Spleen (tissue), 11 donors: ENCODE data around the gene RAPH1. TPM values are rescaled to one million over a fixed set of nuclear protein-coding genes. Genes with fewer than 3 reads are reported as not detected.

Experiments
- DNase-seq: peaks from one replicate; pipeline ENCODE4 v3.0.0-alpha.2; 2020
- H3K27ac ChIP-seq, 8 donors: fragments of 200-600 bp; sonication (generic) in 7 of 8; 1 replicate in 4 of 8; 2 replicates in 4 of 8; pipeline versions ENCODE4 v1.5.0 to v1.8.0; 2016 to 2021; ENCODE audit warnings: inconsistent platforms in 4 of 8, mild to moderate bottlenecking in 4 of 8, moderate library complexity in 1 of 8
- H3K27me3 ChIP-seq, 7 donors: fragments of 200-600 bp; sonication (generic) in 6 of 7; replicated peaks in 1 of 7; 1 replicate in 4 of 7; 2 replicates in 3 of 7; pipeline versions ENCODE4 v1.5.0 to v1.8.0; 2016 to 2021; ENCODE audit warnings: inconsistent platforms in 3 of 7, mild to moderate bottlenecking in 1 of 7
- H3K36me3 ChIP-seq, 6 donors: fragments of 200-600 bp; sonication (generic) in 5 of 6; 1 replicate in 4 of 6; 2 replicates in 2 of 6; pipeline versions ENCODE4 v1.5.0 to v1.8.0; 2016 to 2021; ENCODE audit warnings: inconsistent platforms in 2 of 6
- H3K4me1 ChIP-seq, 6 donors: fragments of 200-600 bp; sonication (generic) in 5 of 6; 1 replicate in 3 of 6; 2 replicates in 3 of 6; pipeline versions ENCODE4 v1.5.0 to v1.8.0; 2016 to 2021; ENCODE audit warnings: inconsistent platforms in 3 of 6
- H3K4me3 ChIP-seq, 8 donors: fragments of 200-600 bp; sonication (generic) in 7 of 8; 1 replicate in 4 of 8; 2 replicates in 4 of 8; pipeline versions ENCODE4 v1.5.0 to v1.8.0; 2016 to 2021; ENCODE audit warnings: inconsistent platforms in 4 of 8, mild to moderate bottlenecking in 4 of 8, moderate library complexity in 2 of 8
- H3K9me3 ChIP-seq, 8 donors: fragments of 200-600 bp; sonication (generic) in 7 of 8; 1 replicate in 4 of 8; 2 replicates in 4 of 8; pipeline versions ENCODE4 v1.5.0 to v1.8.0; 2016 to 2021; ENCODE audit warnings: inconsistent platforms in 4 of 8
- CTCF ChIP-seq, 11 experiments: fragments of 200-600 bp in 7 of 11; fragments of 450-650 bp in 4 of 11; sonication (generic) in 4 of 11; IDR thresholded peaks in 8 of 11; conservative IDR thresholded peaks in 3 of 11; 1 replicate in 7 of 11; 2 replicates in 4 of 11; pipeline versions ENCODE4 v1.4.0 to v1.8.0; 2016 to 2021; ENCODE audit warnings: antibody characterized with exemption in 11 of 11, inconsistent platforms in 4 of 11, mild to moderate bottlenecking in 1 of 11
- POLR2A ChIP-seq, 3 donors: fragments of 450-650 bp; IDR thresholded peaks; one replicate each; pipeline ENCODE4 v1.5.1; 2017; ENCODE audit warnings: antibody characterized with exemption in 3 of 3, mild to moderate bottlenecking in 1 of 3
- POLR2AphosphoS5 ChIP-seq, 3 donors: sonication (generic); formaldehyde crosslinking; IDR thresholded peaks; one replicate each; pipeline ENCODE4 v1.5.1; 2017; ENCODE audit warnings: antibody characterized with exemption in 3 of 3
- WGBS, 5 donors: extraction: QIAGEN DNeasy Blood & Tissue Kit in 3 of 5; methylation state at CpG; one replicate each; pipeline versions ENCODE4 v1.1.5 to v1.1.7; 2013 to 2018; 5-methylcytosine and 5-hydroxymethylcytosine counted together
- intact Hi-C: fragments of 100-400 bp; cut with DNase I; formaldehyde crosslinking; loops from one replicate; pipeline ENCODE4 v1.15.0; 2023; ENCODE audit warnings: low total_unique reads
- polyA plus RNA-seq, 3 donors: library from polyadenylated mRNA; stranded (reverse); fragments of 200-250 nt; gene quantifications; one replicate each; pipeline ENCODE4 v1.2.1, GENCODE V29; 2013
- total RNA-seq, 7 donors: library from RNA; depleted of rRNA in 3 of 7; stranded (reverse); fragments of >200 nt in 3 of 7; fragmentation: NEBNext Ultra II Directional in 4 of 7; extraction: Animal tissue kit (Norgen Biotek cat#: 25700) in 4 of 7; gene quantifications; one replicate each; pipeline versions ENCODE4 v1.1.0 to v1.2.1, GENCODE V29; 2016 to 2021
- donor health status: healthy with polysubstance abuse.
- donor health status: DM: no; HTN: no; CAD: no; lungs with moderate emphysema.
- donor health status: DM: no; HTN: no; CAD: no.
- donor health status: Bipolar disorder and iron deficiency.
- donor health status: healthy.
- donor health status: DM: no; HTN: no; CAD: no.
- donor health status: DM: yes; HTN: yes; CAD: no.

RAPH1 gene
- total and polyA plus RNA-seq, 10 donors = 2.6 to 138 (median 70.9) TPM

DNA sequence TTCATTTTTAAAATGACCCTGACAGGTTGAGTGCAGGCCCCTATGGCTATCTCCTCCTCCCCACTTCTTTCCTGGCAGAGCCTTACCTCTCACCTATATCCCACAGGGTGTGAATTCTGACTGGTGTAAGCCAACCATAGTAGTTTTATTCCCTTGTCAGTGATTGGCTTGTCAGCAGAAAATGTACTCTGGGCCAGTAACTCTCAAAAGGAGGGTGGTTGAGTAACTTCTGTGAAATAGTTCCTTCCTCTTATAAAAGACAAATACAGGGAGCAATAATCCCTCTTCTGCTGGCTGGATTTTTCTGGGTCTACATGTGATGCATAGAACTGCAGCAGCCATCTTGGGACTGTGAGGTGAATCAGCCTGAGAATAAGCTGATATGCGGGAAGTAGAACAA lies 83.4 kb downstream of the RAPH1 start:
- no peak for TF ChIP-seq CTCF (IDR thresholded peaks at IDR 0.05 in 8 of 11, conservative IDR thresholded peaks at IDR 0.05 in 3 of 11)
- no peak for TF ChIP-seq POLR2AphosphoS5 (IDR thresholded peaks at IDR 0.05)
- TF ChIP-seq POLR2A (IDR thresholded peaks at IDR 0.05) = no peak
- Histone ChIP-seq H3K9me3 (no peaks in the 10 kb centered on the region), H3K27me3 (no peaks in the 10 kb centered on the region), H3K36me3 (peaks cover 0 to 67% (median 2%) of the 10 kb centered on the region in 6 donors), H3K4me1 (peaks cover 0 to 21% (median 8%) of the 10 kb centered on the region in 6 donors), H3K27ac (peak overlapping the region in 1 of 8 donors; percentile 11), H3K4me3 (no peak overlapping the region)
- intact Hi-C loops = loop anchor here (10.0 kb wide), 2 partner anchors 227 to 877 kb away; no protein-coding TSS in a partner anchor
- whole genome bisulfite sequencing, 5 donors = 94 to 100% (median 100%) methylated on average over 1 of the region's 1 CpG
- DNase-seq = no peak

DNA sequence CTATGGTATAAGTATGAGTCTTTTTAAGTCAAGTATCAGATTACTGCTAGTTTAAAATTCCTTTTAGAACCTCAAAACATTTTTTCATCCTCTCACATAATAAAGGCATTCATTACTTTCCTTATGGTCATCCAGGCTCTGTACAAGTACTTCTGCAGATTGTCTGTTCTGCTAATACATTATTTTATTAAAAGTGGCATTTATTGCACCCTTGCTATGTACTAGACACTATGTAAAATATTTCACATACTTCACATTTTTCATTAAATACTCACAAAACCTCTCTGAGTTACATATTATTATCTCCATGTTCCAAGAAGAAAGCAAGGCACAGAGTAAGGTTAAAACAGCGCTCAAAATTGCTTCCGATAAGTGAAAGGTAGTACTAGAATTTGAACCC lies 84.1 kb downstream of the RAPH1 start:
- intact Hi-C loops = loop anchor here (10.0 kb wide), 2 partner anchors 226 to 876 kb away; no protein-coding TSS in a partner anchor
- DNase-seq = no peak

DNA sequence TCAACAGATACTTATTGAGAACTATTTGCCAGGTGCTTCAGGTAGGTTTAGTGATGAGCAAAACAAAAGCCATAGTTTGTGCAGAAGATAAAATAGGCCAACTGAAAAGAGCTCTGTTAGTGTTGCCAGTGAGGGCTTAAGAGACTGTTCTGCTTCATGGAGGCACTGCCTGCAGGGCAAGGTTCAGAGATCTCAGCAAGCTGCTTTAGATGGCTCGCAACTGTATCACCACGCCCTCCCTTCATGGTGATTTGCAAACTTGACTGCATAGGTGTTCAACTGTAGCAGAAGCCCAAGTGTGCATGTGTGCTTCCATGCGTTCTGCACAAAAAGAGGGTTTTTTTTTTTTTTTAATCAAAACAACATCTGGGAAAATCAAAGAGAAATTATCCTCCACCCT lies 84.5 kb downstream of the RAPH1 start:
- Histone ChIP-seq H3K36me3 (peaks cover 0 to 76% (median 4%) of the 10 kb centered on the region in 6 donors), H3K4me3 (no peak overlapping the region), H3K9me3 (no peaks in the 10 kb centered on the region), H3K4me1 (peaks cover 0 to 21% (median 9%) of the 10 kb centered on the region in 6 donors), H3K27ac (no peak overlapping the region), H3K27me3 (no peaks in the 10 kb centered on the region)
- WGBS, 5 donors = 86 to 92% (median 90%) methylated on average over 3 of the region's 3 CpGs
- intact Hi-C loops = loop anchor here (10.0 kb wide), 2 partner anchors 226 to 876 kb away; no protein-coding TSS in a partner anchor
- no peak for DNase-seq
- TF ChIP-seq CTCF (IDR thresholded peaks at IDR 0.05 in 8 of 11, conservative IDR thresholded peaks at IDR 0.05 in 3 of 11) = no peak
- no peak for TF ChIP-seq POLR2AphosphoS5 (IDR thresholded peaks at IDR 0.05)
- TF ChIP-seq POLR2A (IDR thresholded peaks at IDR 0.05) = no peak

More for the DNA sequence above, 84.1 kb downstream of the RAPH1 start:
- H3K36me3 ChIP-seq = peaks cover 0 to 71% (median 2%) of the 10 kb centered on the region in 6 donors
- H3K9me3 ChIP-seq = no peaks in the 10 kb centered on the region
- H3K27me3 ChIP-seq = no peaks in the 10 kb centered on the region
- no peak overlapping the region for H3K4me3 ChIP-seq
- whole genome bisulfite sequencing, 5 donors = 90 to 99% (median 95%) methylated on average over 2 of the region's 2 CpGs
- TF ChIP-seq CTCF (IDR thresholded peaks at IDR 0.05 in 8 of 11, conservative IDR thresholded peaks at IDR 0.05 in 3 of 11) = no peak
- TF ChIP-seq POLR2A (IDR thresholded peaks at IDR 0.05) = no peak
- TF ChIP-seq POLR2AphosphoS5 (IDR thresholded peaks at IDR 0.05) = no peak
- H3K27ac ChIP-seq = no peak overlapping the region
- H3K4me1 ChIP-seq = peaks cover 0 to 21% (median 8%) of the 10 kb centered on the region in 6 donors

GRCh38 chr2:203446780-203447179 lies 88.3 kb downstream of the RAPH1 start:
- Histone ChIP-seq H3K9me3 (no peaks in the 10 kb centered on the region), H3K4me3 (no peak overlapping the region), H3K4me1 (peaks cover 0 to 15% (median under 1%) of the 10 kb centered on the region in 6 donors), H3K36me3 (peaks cover 0 to 92% (median 8%) of the 10 kb centered on the region in 6 donors), H3K27ac (no peak overlapping the region), H3K27me3 (no peaks in the 10 kb centered on the region)
- no peak for DNase-seq
- TF ChIP-seq POLR2AphosphoS5 (IDR thresholded peaks at IDR 0.05) (no peak), CTCF (IDR thresholded peaks at IDR 0.05 in 8 of 11, conservative IDR thresholded peaks at IDR 0.05 in 3 of 11) (no peak), POLR2A (IDR thresholded peaks at IDR 0.05) (no peak)
- intact Hi-C loops = no loop called here
- 91 to 98% (median 95%) methylated on average over 3 of the region's 3 CpGs for WGBS, 5 donors
